ENCODE measurements around the gene CTTN. TPM values are rescaled to one million over a fixed set of nuclear protein-coding genes. Genes with fewer than 3 reads are reported as not detected.

CTTN gene
- total and polyA plus RNA-seq, 2 of the 8 experiments (the other 6 are each of a cell fraction or from before 2014, with no cell fraction given) = 84.6 to 216 TPM

GRCh38 chr11:70354629-70355028, 43.7 kb upstream of the CTTN start (continued):
- TF ChIP-seq CREB1 (IDR thresholded peaks at IDR 0.05) = no peak
- no peak for TF ChIP-seq CHD7 (IDR thresholded peaks at IDR 0.05; ENCODE audit: insufficient replicate concordance, low read length)
- no peak for TF ChIP-seq POLR2A (IDR thresholded peaks at IDR 0.05; ENCODE audit: control extremely low read depth in 1 of 2, low read depth in 2 of 2, low read length in 2 of 2)
- TF ChIP-seq CBX8 (IDR thresholded peaks at IDR 0.05; ENCODE audit: borderline replicate concordance, low read depth, low read length) = no peak

Data from H1 (cell line).